H1 (cell line): ENCODE results near the gene ACBD6. TPM values are rescaled to one million over a fixed set of nuclear protein-coding genes. Genes with fewer than 3 reads are reported as not detected.

Experiments
- CTCF ChIA-PET: fragments of 300-600 bp; sonication (Branson Sonifier 250); formaldehyde crosslinking; loops from one replicate; lab custom pipeline; 2021; ENCODE audit not compliant: partially characterized antibody; lab: Charles Lee
- POLR2A ChIA-PET: fragments of 300-600 bp; sonication (Branson Sonifier 250); formaldehyde crosslinking; loops from one replicate; lab custom pipeline; 2021; ENCODE audit warnings: inconsistent platforms; ENCODE audit not compliant: partially characterized antibody; lab: Charles Lee
- DNase-seq, 2 experiments: peaks; one replicate each; pipeline versions ENCODE4 v3.0.0 to v3.0.0-alpha.2; 2010 to 2022; ENCODE audit warnings: low spot score in 2 of 2, low read depth in 1 of 2, mixed read lengths in 1 of 2
- FAIRE-seq: peaks from 2 replicates; lab custom pipeline; 2011; peaks lifted over from hg19 to GRCh38; lab: Jason Lieb, UNC
- H2AFZ ChIP-seq: 2 replicates; pipeline ENCODE4 v1.8.1; 2012; ENCODE audit warnings: low read length, inconsistent platforms
- H2AK5ac ChIP-seq: 2 replicates; pipeline ENCODE4 v1.6.1; 2013; ENCODE audit warnings: low read depth, low read length
- H2BK120ac ChIP-seq: replicated peaks from 2 replicates; pipeline ENCODE3; 2013; ENCODE audit warnings: low read depth, low read length, inconsistent platforms
- H2BK12ac ChIP-seq: 2 replicates; pipeline ENCODE4 v1.6.1; 2013; ENCODE audit warnings: low read depth, low read length
- H2BK15ac ChIP-seq: 2 replicates; pipeline ENCODE4 v1.6.1; 2013; ENCODE audit warnings: low read length
- H2BK20ac ChIP-seq: 2 replicates; pipeline ENCODE4 v1.6.1; 2013; ENCODE audit warnings: low read length
- H2BK5ac ChIP-seq: 2 replicates; pipeline ENCODE4 v1.6.1; 2013; ENCODE audit warnings: low read depth, low read length
- H3K14ac ChIP-seq: 2 replicates; pipeline ENCODE4 v1.6.1; 2013; ENCODE audit warnings: inconsistent platforms; ENCODE audit not compliant: insufficient read length
- H3K18ac ChIP-seq: 2 replicates; pipeline ENCODE4 v1.6.1; 2013; ENCODE audit warnings: low read length; ENCODE audit errors: extremely low read depth
- H3K23ac ChIP-seq: 2 replicates; pipeline ENCODE4 v1.6.1; 2013; ENCODE audit warnings: inconsistent platforms; ENCODE audit not compliant: insufficient read length
- H3K23me2 ChIP-seq: 2 replicates; pipeline ENCODE4 v1.6.1; 2013; ENCODE audit warnings: low read depth, low read length
- H3K27ac ChIP-seq: 2 replicates; pipeline ENCODE4 v1.6.1; 2011; ENCODE audit warnings: low read depth, low read length, inconsistent platforms
- H3K27me3 ChIP-seq, 4 experiments: replicated peaks in 1 of 4; 1 replicate in 1 of 4; 2 replicates in 3 of 4; pipeline versions ENCODE4 v1.6.1 to v1.8.1; 2011 to 2013; ENCODE audit warnings: low read length in 3 of 4, mild to moderate bottlenecking in 3 of 4, inconsistent platforms in 2 of 4, mixed read lengths in 2 of 4, moderate library complexity in 1 of 4; ENCODE audit not compliant: control insufficient read depth in 3 of 4, insufficient read depth in 3 of 4; ENCODE audit errors: extremely low read depth in 1 of 4
- H3K36me3 ChIP-seq, 4 experiments: 2 replicates each; pipeline versions ENCODE4 v1.6.1 to v1.8.1; 2011 to 2013; ENCODE audit warnings: mild to moderate bottlenecking in 4 of 4, low read length in 3 of 4, moderate library complexity in 2 of 4, control low read depth in 1 of 4, inconsistent platforms in 1 of 4; ENCODE audit not compliant: insufficient read depth in 4 of 4, control insufficient read depth in 2 of 4
- H3K4ac ChIP-seq: replicated peaks from 2 replicates; pipeline ENCODE3; 2013; ENCODE audit warnings: low read length, low read depth, mixed read lengths, inconsistent platforms; ENCODE audit not compliant: insufficient read length
- H3K4me1 ChIP-seq, 4 experiments: replicated peaks in 1 of 4; 1 replicate in 1 of 4; 2 replicates in 3 of 4; pipeline versions ENCODE4 v1.6.1 to v1.8.1; 2011 to 2013; ENCODE audit warnings: low read length in 3 of 4, inconsistent platforms in 2 of 4, mixed read lengths in 1 of 4; ENCODE audit not compliant: insufficient read depth in 4 of 4, control insufficient read depth in 3 of 4
- H3K4me2 ChIP-seq, 2 experiments: 2 replicates each; pipeline versions ENCODE4 v1.6.1 to v1.8.1; 2011 to 2013; ENCODE audit warnings: low read depth in 2 of 2, low read length in 2 of 2, control low read depth in 1 of 2, inconsistent platforms in 1 of 2, mild to moderate bottlenecking in 1 of 2; ENCODE audit not compliant: insufficient read depth in 1 of 2
- H3K4me3 ChIP-seq, 4 experiments: fragments of 200-600, 300-600 bp in 1 of 4; sonication (generic), shearing (Covaris generic), sonication (Bioruptor Twin) in 1 of 4; 2 replicates each; pipeline versions ENCODE4 v1.5.1 to v1.8.1; 2011 to 2016; ENCODE audit warnings: low read length in 4 of 4, low read depth in 3 of 4, control low read depth in 2 of 4, inconsistent platforms in 2 of 4, mild to moderate bottlenecking in 2 of 4, mixed read lengths in 1 of 4, moderate library complexity in 1 of 4; ENCODE audit not compliant: insufficient read depth in 2 of 4; ENCODE audit errors: extremely low read depth in 1 of 4
- H3K56ac ChIP-seq: replicated peaks from 2 replicates; pipeline ENCODE3; 2013; ENCODE audit warnings: low read depth, mild to moderate bottlenecking, mixed read lengths, low read length, inconsistent platforms; ENCODE audit not compliant: insufficient read length
- H3K79me1 ChIP-seq: 2 replicates; pipeline ENCODE4 v1.6.1; 2013; ENCODE audit warnings: low read depth, low read length, control low read depth
- H3K79me2 ChIP-seq, 2 experiments: 2 replicates each; pipeline versions ENCODE4 v1.6.1 to v1.8.1; 2012 to 2013; ENCODE audit warnings: low read length in 2 of 2, mild to moderate bottlenecking in 2 of 2, inconsistent platforms in 1 of 2; ENCODE audit not compliant: insufficient read depth in 2 of 2, control insufficient read depth in 1 of 2
- H3K9ac ChIP-seq, 4 experiments: replicated peaks in 1 of 4; 1 replicate in 1 of 4; 2 replicates in 3 of 4; pipeline versions ENCODE4 v1.6.1 to v1.8.1; 2011 to 2013; ENCODE audit warnings: low read depth in 3 of 4, low read length in 3 of 4, control low read depth in 2 of 4, mild to moderate bottlenecking in 2 of 4, moderate library complexity in 2 of 4, inconsistent platforms in 1 of 4; ENCODE audit errors: extremely low read depth in 1 of 4
- H3K9me3 ChIP-seq, 2 experiments: 2 replicates each; pipeline versions ENCODE4 v1.6.1 to v1.8.1; 2012 to 2013; ENCODE audit warnings: mild to moderate bottlenecking in 2 of 2, moderate library complexity in 2 of 2, control low read depth in 1 of 2, inconsistent platforms in 1 of 2, low read depth in 1 of 2, low read length in 1 of 2, mixed read lengths in 1 of 2; ENCODE audit not compliant: insufficient read depth in 2 of 2
- H4K20me1 ChIP-seq, 2 experiments: replicated peaks in 1 of 2; 2 replicates each; pipeline versions ENCODE3 to v1.8.1; 2011 to 2013; ENCODE audit warnings: inconsistent platforms in 2 of 2, low read length in 2 of 2, mild to moderate bottlenecking in 1 of 2; ENCODE audit not compliant: insufficient read depth in 2 of 2, control insufficient read depth in 1 of 2
- H4K5ac ChIP-seq: 2 replicates; pipeline ENCODE4 v1.6.1; 2013; ENCODE audit warnings: low read length, low read depth, mixed read lengths, inconsistent platforms; ENCODE audit not compliant: insufficient read length
- H4K8ac ChIP-seq: 2 replicates; pipeline ENCODE4 v1.8.0; 2013; ENCODE audit warnings: mild to moderate bottlenecking, moderate library complexity, low read length, inconsistent platforms; ENCODE audit not compliant: insufficient read depth; ENCODE audit errors: extremely low read depth
- H4K91ac ChIP-seq: replicated peaks from 2 replicates; pipeline ENCODE3; 2013; ENCODE audit warnings: low read length, mixed read lengths, inconsistent platforms; ENCODE audit not compliant: insufficient read length
- ASH2L ChIP-seq: fragments of 200-600, 300-600 bp; sonication (generic); IDR thresholded peaks from one replicate; pipeline ENCODE4 v1.7.1; 2017; ENCODE audit warnings: low read length
- CBX5 ChIP-seq: fragments of 300-800, 300-1000 bp; sonication (generic); IDR thresholded peaks from 2 replicates; pipeline ENCODE4 v1.7.1; 2016; ENCODE audit warnings: antibody characterized with exemption, low read length, low read depth
- CHD1 ChIP-seq: IDR thresholded peaks from 2 replicates; pipeline ENCODE4 v1.6.1; 2012; ENCODE audit warnings: low read depth, low read length, improper control_type of control experiment
- EGR1 ChIP-seq: IDR thresholded peaks from 2 replicates; pipeline ENCODE4 v1.6.1; 2011; ENCODE audit warnings: low read depth, low read length, borderline replicate concordance
- EZH2 ChIP-seq: fragments of 200-600 bp; sonication (generic); IDR thresholded peaks from 2 replicates; pipeline ENCODE4 v1.7.1; 2012; ENCODE audit warnings: low read depth, mild to moderate bottlenecking, moderate library complexity, low read length, inconsistent platforms; ENCODE audit not compliant: severe bottlenecking
- GTF2F1 ChIP-seq: IDR thresholded peaks from 2 replicates; pipeline ENCODE4 v1.6.1; 2012; ENCODE audit warnings: low read depth, low read length, improper control_type of control experiment, borderline replicate concordance
- PHF8 ChIP-seq: fragments of 200-600 bp; sonication (generic); conservative IDR thresholded peaks from 2 replicates; pipeline ENCODE4 v1.7.1; 2012; ENCODE audit warnings: low read depth, mild to moderate bottlenecking, inconsistent platforms, low read length, moderate library complexity
- POLR2A ChIP-seq, 2 experiments: IDR thresholded peaks; 1 replicate in 1 of 2; 2 replicates in 1 of 2; pipeline ENCODE4 v1.6.1; 2011; ENCODE audit warnings: low read depth in 2 of 2, low read length in 2 of 2, mild to moderate bottlenecking in 2 of 2; ENCODE audit errors: control extremely low read depth in 1 of 2
- RNF2 ChIP-seq: fragments of 200-900, 300-1000 bp; sonication (generic); IDR thresholded peaks from 2 replicates; pipeline ENCODE4 v1.7.1; 2016; ENCODE audit warnings: borderline replicate concordance, low read depth, mild to moderate bottlenecking, antibody characterized with exemption, low read length; ENCODE audit not compliant: poor library complexity, severe bottlenecking; ENCODE audit errors: missing control alignments
- RXRA ChIP-seq: IDR thresholded peaks from 2 replicates; pipeline ENCODE4 v1.6.1; 2011; ENCODE audit warnings: low read depth, mild to moderate bottlenecking, low read length, moderate library complexity; ENCODE audit not compliant: insufficient read depth
- SIN3A ChIP-seq, 2 experiments: IDR thresholded peaks in 1 of 2; conservative IDR thresholded peaks in 1 of 2; 2 replicates each; pipeline ENCODE4 v1.6.1; 2011 to 2012; ENCODE audit warnings: low read length in 2 of 2, improper control_type of control experiment in 1 of 2, low read depth in 1 of 2, mild to moderate bottlenecking in 1 of 2
- SIRT6 ChIP-seq: IDR thresholded peaks from one replicate; pipeline ENCODE4 v1.7.1; 2012; ENCODE audit warnings: low read length, inconsistent platforms
- SP4 ChIP-seq: IDR thresholded peaks from 2 replicates; pipeline ENCODE4 v1.6.1; 2012; ENCODE audit warnings: low read length, inconsistent platforms
- SUZ12 ChIP-seq: fragments of 200-600 bp; sonication (generic); IDR thresholded peaks from 2 replicates; pipeline ENCODE4 v1.6.1; 2012; ENCODE audit warnings: mild to moderate bottlenecking, inconsistent platforms, low read length, moderate library complexity, mixed read lengths
- polyA plus RNA-seq, 7 experiments: library from polyadenylated mRNA; depleted of rRNA in 3 of 7; stranded (reverse) in 5 of 7; unstranded in 2 of 7; fragments of >200 nt in 5 of 7; fragments of 200-250 nt in 2 of 7; gene quantifications; 1 replicate in 5 of 7; 2 replicates in 1 of 7; 4 replicates in 1 of 7; pipeline versions ENCODE4 v1.2.1 to v1.2.3, GENCODE V29; 2011 to 2013; ENCODE audit warnings: missing spikeins in 2 of 7, mixed read lengths in 2 of 7
- total RNA-seq: library from RNA; stranded (reverse); fragmentation: NEBNext Ultra II Directional; extraction: Animal tissue kit (Norgen Biotek cat#: 25700); gene quantifications from 2 replicates; pipeline ENCODE4 v1.2.1, GENCODE V29; 2021
- TF ChIP-seq, protein P1 (sequence below): IDR thresholded peaks from 2 replicates; pipeline ENCODE4 v1.6.1; 2012; ENCODE audit warnings: inconsistent platforms

ACBD6 gene
- total and polyA plus RNA-seq, 2 of the 8 experiments (the other 6 are each of a cell fraction or from before 2014, with no cell fraction given): 52.0 to 67.7 TPM

- no peak overlapping the region for H2BK15ac ChIP-seq
- DNase-seq (no peak), FAIRE-seq (no peak)
- no peaks in the 10 kb centered on the region for H4K20me1 ChIP-seq
- no peaks in the 10 kb centered on the region for H3K27me3 ChIP-seq
- H3K9ac ChIP-seq: no peak overlapping the region
- no peak overlapping the region for H3K4me2 ChIP-seq
- H3K4me1 ChIP-seq: peaks cover 0 to 13% (median 6%) of the 10 kb centered on the region in 4 experiments; a peak in 5 of 7 replicates
- H3K36me3 ChIP-seq: no peaks in the 10 kb centered on the region; a peak in 1 of 8 replicates
- H3K79me1 ChIP-seq: no peaks in the 10 kb centered on the region
- H2BK12ac ChIP-seq: no peak overlapping the region
- no peak overlapping the region for H3K4ac ChIP-seq
- no peak overlapping the region for H3K4me3 ChIP-seq
- no peak overlapping the region for H4K8ac ChIP-seq
- CTCF ChIA-PET: interaction anchor here (1.1 to 2.6 kb wide), 7 partner anchors 10 to 261 kb away, joined by 3 to 14 read pairs (median 4); no protein-coding TSS in a partner anchor
- no peak overlapping the region for H2BK20ac ChIP-seq
- H2BK120ac ChIP-seq: no peak overlapping the region
- no peak overlapping the region for H2BK5ac ChIP-seq
- POLR2A ChIA-PET: no interaction called here
- no peak overlapping the region for H2AK5ac ChIP-seq
- H2AFZ ChIP-seq: no peak overlapping the region
- no peak overlapping the region for H3K18ac ChIP-seq
- H3K27ac ChIP-seq: no peak overlapping the region
- no peak overlapping the region for H3K23ac ChIP-seq
- no peak overlapping the region for H3K56ac ChIP-seq
- no peaks in the 10 kb centered on the region for H3K23me2 ChIP-seq
- H4K5ac ChIP-seq: no peak overlapping the region
- no peak overlapping the region for H3K14ac ChIP-seq
- H3K9me3 ChIP-seq: no peaks in the 10 kb centered on the region
- no peak overlapping the region for H4K91ac ChIP-seq
- peaks cover 0 to 3% of the 10 kb centered on the region in 2 experiments; a peak in 1 of 4 replicates for H3K79me2 ChIP-seq
- TF ChIP-seq, protein P1, sequence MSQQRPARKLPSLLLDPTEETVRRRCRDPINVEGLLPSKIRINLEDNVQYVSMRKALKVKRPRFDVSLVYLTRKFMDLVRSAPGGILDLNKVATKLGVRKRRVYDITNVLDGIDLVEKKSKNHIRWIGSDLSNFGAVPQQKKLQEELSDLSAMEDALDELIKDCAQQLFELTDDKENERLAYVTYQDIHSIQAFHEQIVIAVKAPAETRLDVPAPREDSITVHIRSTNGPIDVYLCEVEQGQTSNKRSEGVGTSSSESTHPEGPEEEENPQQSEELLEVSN: no peak
- TF ChIP-seq SIN3A (conservative IDR thresholded peaks at IDR 0.05 in 1 of 2, IDR thresholded peaks at IDR 0.05 in 1 of 2; ENCODE audit: low read depth in 1 of 2, low read length in 2 of 2): no peak
- no peak for TF ChIP-seq EZH2
- no peak for TF ChIP-seq EGR1
- no peak for TF ChIP-seq PHF8
- no peak for TF ChIP-seq POLR2A (IDR thresholded peaks at IDR 0.05; ENCODE audit: control extremely low read depth in 1 of 2, low read depth in 2 of 2, low read length in 2 of 2)
- no peak for TF ChIP-seq SP4
- TF ChIP-seq SUZ12: no peak
- no peak for TF ChIP-seq CBX5
- no peak for TF ChIP-seq ASH2L
- no peak for TF ChIP-seq CHD1
- no peak for TF ChIP-seq GTF2F1
- no peak for TF ChIP-seq RXRA
- TF ChIP-seq RNF2: no peak
- TF ChIP-seq SIRT6: no peak
Observed at GRCh38 chr1:180425952-180426351, 76.4 kb downstream of the ACBD6 start.
